ENCODE data around the gene DENND1A. TPM values are rescaled to one million over a fixed set of nuclear protein-coding genes. Genes with fewer than 3 reads are reported as not detected.

Gene DENND1A
- total RNA-seq, 1 donor from 2014 or later, result 48.1 TPM

GRCh38 chr9:123468541-123468940, 461.4 kb downstream of the DENND1A start:
- Mint-ChIP-seq H3K4me3 (no peak overlapping the region), H3K36me3 (no peaks in the 10 kb centered on the region), H3K27ac (no peak overlapping the region), H3K9me3 (no peaks in the 10 kb centered on the region), H3K27me3 (ENCODE audit: insufficient read depth, low read depth) (peaks cover 9% of the 10 kb centered on the region), H3K4me1 (peaks cover 38% of the 10 kb centered on the region)
- Histone ChIP-seq H3K36me3 (no peaks in the 10 kb centered on the region), H3K9ac (no peak overlapping the region), H3K9me3 (ENCODE audit: low read depth) (no peaks in the 10 kb centered on the region), H3F3A (ENCODE audit: low read depth) (peaks cover 3% of the 10 kb centered on the region), H2AFZ (replicated peaks) (no peak overlapping the region), H4K20me1 (ENCODE audit: low read depth) (peaks cover 11% of the 10 kb centered on the region), H3K79me2 (ENCODE audit: low read depth) (no peaks in the 10 kb centered on the region), H3K27ac (no peak overlapping the region), H3K4me2 (no peak overlapping the region), H3K27me3 (no peaks in the 10 kb centered on the region), H3K4me1 (peaks cover 12% of the 10 kb centered on the region), H3K4me3 (no peak overlapping the region)
- no peak for TF ChIP-seq EZH2 (IDR thresholded peaks at IDR 0.05)
- no peak for TF ChIP-seq EZH2phosphoT487 (IDR thresholded peaks at IDR 0.05)
- TF ChIP-seq CTCF (IDR thresholded peaks at IDR 0.05), result no peak
- DNase-seq (ENCODE audit: low spot score), result no peak

- Histone ChIP-seq H3K9me3 (ENCODE audit: low read depth) (no peaks in the 10 kb centered on the region), H3K9ac (no peak overlapping the region), H3K4me1 (peaks cover 9% of the 10 kb centered on the region), H4K20me1 (ENCODE audit: low read depth) (peaks cover 10% of the 10 kb centered on the region), H3K36me3 (no peaks in the 10 kb centered on the region), H3K27ac (no peak overlapping the region), H3K4me3 (no peak overlapping the region), H2AFZ (replicated peaks) (no peak overlapping the region), H3K79me2 (ENCODE audit: low read depth) (no peaks in the 10 kb centered on the region), H3F3A (ENCODE audit: low read depth) (peaks cover 6% of the 10 kb centered on the region), H3K4me2 (no peak overlapping the region), H3K27me3 (no peaks in the 10 kb centered on the region)
- Mint-ChIP-seq H3K4me1 (peaks cover 16% of the 10 kb centered on the region), H3K9me3 (no peaks in the 10 kb centered on the region), H3K27ac (no peak overlapping the region), H3K27me3 (ENCODE audit: insufficient read depth, low read depth) (peaks cover 7% of the 10 kb centered on the region), H3K4me3 (no peak overlapping the region), H3K36me3 (no peaks in the 10 kb centered on the region)
- no peak for DNase-seq (ENCODE audit: low spot score)
- TF ChIP-seq CTCF (IDR thresholded peaks at IDR 0.05), result no peak
- no peak for TF ChIP-seq EZH2 (IDR thresholded peaks at IDR 0.05)
- TF ChIP-seq EZH2phosphoT487 (IDR thresholded peaks at IDR 0.05), result no peak
Measured at GRCh38 chr9:123465304-123465703, 464.6 kb downstream of the DENND1A start.

- H3K9me3 Mint-ChIP-seq, result no peaks in the 10 kb centered on the region
- H3K27ac Mint-ChIP-seq, result no peak overlapping the region
- Histone ChIP-seq H3K4me2 (no peak overlapping the region), H3K4me1 (peaks cover 35% of the 10 kb centered on the region), H3K79me2 (ENCODE audit: low read depth) (no peaks in the 10 kb centered on the region), H3K27ac (no peak overlapping the region), H3K9ac (no peak overlapping the region), H3K27me3 (no peaks in the 10 kb centered on the region), H3K9me3 (ENCODE audit: low read depth) (no peaks in the 10 kb centered on the region), H2AFZ (replicated peaks) (no peak overlapping the region), H3K4me3 (no peak overlapping the region), H3K36me3 (no peaks in the 10 kb centered on the region), H3F3A (ENCODE audit: low read depth) (peaks cover 20% of the 10 kb centered on the region), H4K20me1 (ENCODE audit: low read depth) (peaks cover 7% of the 10 kb centered on the region)
- peaks cover 8% of the 10 kb centered on the region for H3K27me3 Mint-ChIP-seq (ENCODE audit: insufficient read depth, low read depth)
- H3K4me1 Mint-ChIP-seq, result peaks cover 22% of the 10 kb centered on the region
- no peak for DNase-seq (ENCODE audit: low spot score)
- H3K4me3 Mint-ChIP-seq, result no peak overlapping the region
- no peaks in the 10 kb centered on the region for H3K36me3 Mint-ChIP-seq
- TF ChIP-seq EZH2phosphoT487 (IDR thresholded peaks at IDR 0.05) (no peak), EZH2 (IDR thresholded peaks at IDR 0.05) (no peak), CTCF (IDR thresholded peaks at IDR 0.05) (no peak)
Measured at GRCh38 chr9:123460091-123460490, 469.8 kb downstream of the DENND1A start.
